HL-60/S4 treated with retinoic acid at 250 ng/mL for 4 days and 3 days (cell line): ENCODE results near the gene PHIP.

Source experiments
- in situ Hi-C: fragments of 300-500 bp; cut with MboI; formaldehyde crosslinking; loops from 2 replicates; pipeline ENCODE4 v1.7.0; 2022; ENCODE audit warnings: low sequenced_read_pairs

Gene PHIP

DNA sequence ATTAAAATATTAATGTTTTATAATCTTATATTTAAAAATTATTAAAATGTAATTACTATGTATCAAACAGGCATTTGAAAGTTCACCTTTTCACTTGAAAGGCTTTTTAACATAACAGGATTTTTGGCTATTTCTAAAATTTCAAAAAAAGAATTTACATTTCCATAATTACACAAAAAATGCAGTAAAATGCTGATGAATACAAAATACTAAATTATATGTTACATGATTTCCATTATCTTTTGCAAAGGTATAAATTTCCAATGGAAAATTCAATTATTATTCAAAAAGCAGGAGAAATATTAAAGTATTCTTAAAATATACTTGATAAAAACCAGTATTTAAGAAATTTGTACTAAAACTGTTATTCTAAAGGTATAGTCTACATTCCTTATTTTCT lies 66.1 kb downstream of the PHIP start:
- in situ Hi-C loops, result no loop called here

- in situ Hi-C loops, result no loop called here
These were observed 67.6 kb downstream of the PHIP start for GRCh38 chr6:79010422-79010821.

DNA sequence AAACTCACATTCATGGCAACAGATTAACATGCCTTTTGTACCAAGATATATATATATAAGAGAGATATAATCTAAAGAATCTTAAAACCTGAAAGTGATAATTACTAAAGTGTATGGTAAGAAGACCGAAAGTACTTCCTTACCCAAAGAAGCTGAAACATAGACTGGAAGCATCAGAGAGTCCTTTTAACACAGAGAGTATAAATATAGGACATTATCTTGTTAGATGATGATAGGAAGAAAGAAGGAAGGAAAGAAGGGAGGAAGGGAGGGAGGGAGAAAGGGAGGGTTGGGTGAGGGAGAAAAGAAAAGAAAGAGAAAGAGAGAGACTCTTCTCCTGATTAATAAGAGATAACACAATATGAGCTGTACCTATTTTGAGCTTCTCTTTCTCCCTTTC lies 68.2 kb downstream of the PHIP start:
- in situ Hi-C loops, result no loop called here

DNA sequence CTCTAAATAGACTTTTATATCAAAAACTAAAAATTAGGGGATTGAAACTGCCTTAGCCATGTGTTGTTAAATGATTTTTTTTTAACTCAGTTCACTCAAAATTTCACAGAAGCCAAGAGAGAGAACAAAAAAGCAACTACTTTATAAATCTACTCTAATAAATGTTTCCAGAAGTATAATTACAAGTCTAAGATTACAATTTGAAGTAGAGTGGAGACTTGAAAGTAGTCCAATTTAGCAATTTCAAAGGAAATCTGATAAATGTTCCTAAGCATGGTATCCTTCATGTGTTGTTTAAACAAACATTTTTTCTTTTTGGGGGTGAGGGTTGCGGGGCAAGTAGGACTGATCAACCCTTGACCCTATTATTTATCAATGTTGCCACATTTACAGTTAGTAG lies 72.6 kb downstream of the PHIP start:
- in situ Hi-C loops, result no loop called here

GRCh38 chr6:79005024-79005423 lies 73.0 kb downstream of the PHIP start:
- in situ Hi-C loops, result no loop called here

DNA sequence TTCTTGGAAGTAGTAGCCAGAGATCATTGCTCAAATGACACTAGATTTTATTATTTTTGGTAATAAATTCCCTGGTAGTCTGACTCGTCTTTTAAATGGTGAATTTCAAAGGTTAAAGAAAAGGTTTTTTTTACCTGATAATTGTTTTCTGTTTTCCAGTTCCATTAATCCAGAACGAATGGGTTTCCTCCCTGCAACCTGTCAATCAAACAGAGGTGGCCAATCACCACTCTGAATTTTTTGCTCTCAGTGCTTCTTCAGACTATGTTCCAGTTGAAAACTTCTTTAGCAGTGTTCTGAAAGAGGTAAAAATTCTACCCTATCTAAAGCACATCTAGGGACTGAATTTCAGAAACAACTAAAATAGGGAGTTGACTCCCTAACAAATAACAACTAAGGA lies 73.8 kb downstream of the PHIP start:
- in situ Hi-C loops, result no loop called here

DNA sequence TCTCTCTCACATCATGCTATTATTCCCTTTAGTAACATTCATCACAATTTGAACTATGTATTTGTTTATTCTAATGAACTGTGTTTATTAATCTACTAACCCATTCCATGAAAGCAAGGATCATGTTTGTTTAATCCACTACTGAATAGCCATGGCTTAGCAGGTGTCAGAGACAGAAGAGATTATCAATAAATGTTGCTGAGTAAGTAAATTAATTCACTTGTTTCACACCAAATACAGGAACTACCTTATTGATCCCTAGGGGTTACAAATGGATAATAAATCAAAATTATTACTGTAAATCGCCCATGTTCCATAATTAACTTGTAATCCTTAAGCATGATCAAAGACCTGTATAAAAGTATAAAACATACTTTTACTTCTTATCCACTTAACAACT lies 76.6 kb downstream of the PHIP start:
- in situ Hi-C loops, result no loop called here

- in situ Hi-C loops, result no loop called here
These were observed 78.3 kb downstream of the PHIP start for GRCh38 chr6:78999737-79000136.

DNA sequence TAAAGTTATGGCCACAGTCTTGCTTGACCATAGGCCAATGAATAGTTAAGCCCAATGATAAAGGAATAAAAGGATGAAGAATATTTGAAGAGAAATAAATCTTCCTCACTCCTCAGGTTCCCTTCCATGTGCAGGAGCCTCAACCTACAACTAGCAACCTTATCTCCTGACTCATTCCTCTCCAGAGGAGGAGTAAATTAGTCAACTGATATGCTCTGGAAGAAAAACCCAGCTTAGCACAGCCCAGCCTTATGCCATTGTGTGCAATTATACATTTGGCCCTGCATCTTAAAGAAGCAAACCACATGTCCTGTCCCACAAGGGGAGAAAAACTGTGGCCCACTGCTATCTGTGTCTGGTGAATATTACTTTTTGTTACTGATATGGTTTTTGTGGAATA lies 82.1 kb downstream of the PHIP start:
- in situ Hi-C loops, result no loop called here

DNA sequence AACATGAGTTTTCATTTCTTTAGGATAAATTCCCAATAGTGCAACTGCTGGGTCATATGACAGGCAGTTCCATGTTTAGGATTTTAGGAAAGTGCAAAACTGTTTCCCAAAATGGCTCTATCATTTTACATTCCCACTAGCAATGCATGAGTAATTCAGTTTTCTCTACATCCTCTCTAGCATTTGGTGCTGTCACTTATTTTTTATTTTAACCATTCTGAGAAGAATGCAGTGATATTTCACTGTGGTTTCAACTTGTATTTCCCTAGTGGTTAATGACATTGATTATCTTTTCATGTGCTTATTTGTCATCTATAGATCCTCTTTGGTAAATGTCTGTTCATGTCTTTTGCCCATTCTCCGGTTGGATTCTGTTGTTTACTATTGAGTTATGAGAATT lies 82.7 kb downstream of the PHIP start:
- in situ Hi-C loops, result no loop called here

GRCh38 chr6:78993955-78994354 lies 84.1 kb downstream of the PHIP start:
- in situ Hi-C loops, result no loop called here

DNA sequence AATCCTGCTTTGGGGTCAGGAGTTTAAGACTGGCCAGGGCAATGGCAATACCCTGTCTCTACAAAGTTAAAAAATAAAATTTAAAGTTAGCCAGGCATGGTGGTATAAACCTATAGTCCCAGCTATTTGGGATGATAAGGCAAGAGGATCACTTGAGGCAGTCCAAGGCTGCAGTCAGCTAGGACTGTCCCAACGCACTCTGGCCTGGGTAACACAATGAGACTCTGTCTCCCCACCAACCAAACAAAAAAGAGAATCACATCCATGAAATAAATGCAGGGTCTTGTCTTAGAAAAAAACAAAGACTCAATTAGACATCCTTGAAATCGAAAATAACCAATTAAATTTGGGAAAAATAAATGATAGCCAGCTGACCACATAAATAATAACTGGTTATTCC lies 88.9 kb downstream of the PHIP start:
- in situ Hi-C loops, result no loop called here

GRCh38 chr6:78986161-78986560 lies 91.9 kb downstream of the PHIP start:
- in situ Hi-C loops, result no loop called here

- in situ Hi-C loops, result no loop called here
These were observed 93.7 kb downstream of the PHIP start for GRCh38 chr6:78984225-78984950.

GRCh38 chr6:78967191-78967590 lies 110.9 kb downstream of the PHIP start:
- in situ Hi-C loops, result no loop called here

DNA sequence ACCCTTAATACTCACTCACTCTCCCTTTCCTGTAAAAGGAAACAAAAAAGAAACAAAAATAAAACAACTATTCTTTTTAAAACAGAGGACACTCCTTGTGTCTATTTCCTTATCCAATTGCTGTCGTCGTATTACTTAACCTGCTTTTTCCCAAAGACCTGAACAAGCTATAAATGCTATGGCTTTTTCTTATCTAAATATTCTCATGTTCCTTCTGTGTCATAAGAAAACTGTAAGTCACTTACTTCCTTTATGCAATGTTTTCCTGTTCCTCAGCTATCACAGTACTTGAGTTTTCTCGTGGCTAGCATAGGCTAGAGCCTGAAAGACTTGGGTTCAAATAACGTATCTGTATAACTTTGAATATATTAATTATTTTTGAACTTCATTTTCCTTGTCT lies 111.5 kb downstream of the PHIP start:
- in situ Hi-C loops, result no loop called here

- in situ Hi-C loops, result no loop called here
These were observed 115.6 kb downstream of the PHIP start for GRCh38 chr6:78962448-78962847.

GRCh38 chr6:78954740-78955139 lies 123.3 kb downstream of the PHIP start:
- in situ Hi-C loops, result no loop called here

DNA sequence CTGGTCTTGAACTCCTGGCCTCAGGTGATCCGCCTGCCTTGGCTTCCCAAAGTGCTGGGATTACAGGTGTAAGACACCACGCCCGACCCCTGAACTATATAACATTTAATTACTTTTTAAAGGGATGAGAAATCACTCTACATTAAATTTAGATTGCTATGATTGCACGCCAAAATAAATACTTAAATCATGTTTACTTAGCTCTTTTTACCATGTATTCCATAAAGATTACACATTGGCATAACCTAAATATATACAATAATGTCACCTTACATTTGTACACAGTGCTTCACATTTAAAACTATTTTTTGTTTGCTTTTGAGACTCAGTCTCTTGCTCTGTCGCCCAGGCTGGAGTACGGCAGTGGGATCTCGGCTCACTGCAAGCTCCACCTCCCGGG lies 124.3 kb downstream of the PHIP start:
- in situ Hi-C loops, result no loop called here

DNA sequence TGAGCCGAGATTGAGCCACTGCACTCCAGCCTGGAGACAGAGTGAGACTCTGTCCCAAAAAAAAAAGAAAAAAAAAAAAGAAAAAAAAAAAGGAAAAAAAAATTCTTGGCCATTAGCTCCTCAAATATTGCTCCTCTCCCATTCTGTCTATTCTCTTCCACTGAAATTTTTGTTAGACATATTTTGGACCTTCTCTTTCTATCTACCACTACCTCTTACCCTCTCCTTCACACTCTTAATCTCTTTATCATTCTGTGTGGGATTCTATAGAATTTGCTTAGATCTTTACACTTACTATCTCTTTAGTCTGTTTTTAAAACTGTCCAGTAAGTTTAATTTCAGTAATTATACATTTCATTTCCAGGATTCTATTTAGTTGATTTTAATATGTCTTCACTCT lies 125.7 kb downstream of the PHIP start:
- in situ Hi-C loops, result no loop called here

GRCh38 chr6:78948785-78949184 lies 129.3 kb downstream of the PHIP start:
- in situ Hi-C loops, result no loop called here

GRCh38 chr6:78947962-78948361 lies 130.1 kb downstream of the PHIP start:
- in situ Hi-C loops, result no loop called here

- in situ Hi-C loops, result no loop called here
These were observed 130.5 kb downstream of the PHIP start for GRCh38 chr6:78947529-78947928.
